ENCODE data around the gene BTBD3.

The BTBD3 gene

GRCh38 chr20:11972478-11972877, 54.8 kb downstream of the BTBD3 start:
- no peak for DNase-seq
